Nasal cavity respiratory epithelium epithelial cell of viscerocranial mucosa (primary cell): ENCODE results near the gene COBL. TPM values are rescaled to one million over a fixed set of nuclear protein-coding genes. Genes with fewer than 3 reads are reported as not detected.

Experiments
- total RNA-seq: library from RNA; depleted of rRNA; stranded (reverse); fragments of >200 nt; gene quantifications from 2 replicates; pipeline ENCODE4 v1.2.3, GENCODE V29; 2014

Gene COBL
- 0.34 and 13.5 TPM in 2 replicates for total RNA-seq

DNA sequence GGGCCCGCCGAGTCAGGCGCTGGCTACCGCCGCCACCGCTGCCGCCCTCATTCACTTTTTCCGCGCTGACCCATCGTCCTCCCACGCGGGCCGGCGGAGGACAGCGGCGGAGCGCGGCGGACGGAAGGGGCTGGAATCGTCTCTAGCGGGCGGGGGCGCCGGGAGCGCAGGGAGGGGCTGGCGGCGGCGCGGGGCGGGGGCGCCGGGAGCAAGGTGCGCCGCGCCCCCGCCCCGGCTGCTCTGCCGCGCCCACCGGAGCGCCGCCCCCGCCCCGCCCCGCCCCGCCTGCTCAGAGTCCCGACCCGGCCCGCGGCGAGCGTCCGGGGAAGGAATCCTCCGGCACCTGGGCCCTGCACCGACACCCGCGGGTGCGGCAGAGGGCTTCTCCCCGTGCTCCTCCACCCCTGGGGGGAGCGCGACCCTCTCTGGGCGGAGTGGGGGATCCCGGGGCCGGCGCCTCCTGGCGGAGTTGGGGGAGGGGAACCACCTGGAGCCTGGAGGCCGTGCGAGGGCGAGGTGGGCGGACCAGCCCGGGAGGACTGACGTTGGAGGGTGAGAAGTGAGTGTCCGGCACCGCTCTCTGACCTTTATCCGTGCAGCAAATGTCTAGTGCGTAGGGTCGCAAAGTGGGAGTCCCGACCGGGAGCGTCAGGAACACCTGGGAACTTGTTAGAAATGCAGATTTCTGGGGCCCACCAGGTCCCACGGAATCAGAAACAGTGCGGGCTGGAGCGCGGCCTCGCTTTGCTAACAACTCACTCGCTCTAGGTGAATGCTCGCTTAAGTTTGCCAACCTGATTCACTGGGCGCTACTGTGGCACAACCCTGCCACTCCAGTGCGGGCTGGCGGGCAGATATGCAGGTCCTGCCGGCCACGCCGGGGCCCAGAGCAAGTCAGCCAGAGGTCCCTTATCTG, at the start of gene COBL:
Gene COBL, minus strand, starts transcription at position 144 of the 916 bp plus-strand sequence. CDS start 176 bp downstream, outside the sequence.

